Neural crest cell (in vitro differentiated cells): ENCODE data around the gene TOP2A. TPM values are rescaled to one million over a fixed set of nuclear protein-coding genes. Genes with fewer than 3 reads are reported as not detected.
"Not testable (repeated sequence)": the region's sequence is repeated elsewhere in the genome, so short reads cannot be mapped to it uniquely, and the experiment has no call there.

Experiments
- DNase-seq: peaks from one replicate; pipeline ENCODE4 v3.0.0; 2021; ENCODE audit warnings: low read depth, mixed read lengths, low spot score
- H3K27ac Mint-ChIP-seq: one replicate; pipeline ENCODE4 v1.8.0; 2021; ENCODE audit warnings: mild to moderate bottlenecking, mixed read lengths; ENCODE audit not compliant: unreplicated experiment
- H3K27me3 Mint-ChIP-seq: 2 replicates; pipeline ENCODE4 v1.8.0; 2021; ENCODE audit warnings: low read depth, mild to moderate bottlenecking, mixed read lengths
- H3K36me3 Mint-ChIP-seq: 2 replicates; pipeline ENCODE4 v1.8.0; 2021; ENCODE audit warnings: low read depth, mild to moderate bottlenecking, mixed read lengths
- H3K4me1 Mint-ChIP-seq: 2 replicates; pipeline ENCODE4 v1.8.0; 2021; ENCODE audit warnings: mixed read lengths
- H3K4me3 Mint-ChIP-seq: one replicate; pipeline ENCODE4 v1.8.0; 2021; ENCODE audit warnings: mild to moderate bottlenecking, mixed read lengths
- H3K9me3 Mint-ChIP-seq: 2 replicates; pipeline ENCODE4 v1.8.0; 2021; ENCODE audit warnings: mixed read lengths
- CTCF ChIP-seq: fragments of 200-600 bp; sonication (generic); conservative IDR thresholded peaks from 2 replicates; pipeline ENCODE4 v1.5.0; 2021; ENCODE audit warnings: antibody characterized with exemption, mild to moderate bottlenecking
- total RNA-seq: library from RNA; stranded (reverse); gene quantifications from 2 replicates; pipeline ENCODE4 v1.2.1, GENCODE V29; 2021

Gene TOP2A
- total RNA-seq, 1 donor from 2014 or later: 295 TPM

- DNase-seq: no peak
- no peaks in the 10 kb centered on the region for H3K9me3 Mint-ChIP-seq
- peaks cover 28% of the 10 kb centered on the region for H3K36me3 Mint-ChIP-seq
- no peak overlapping the region for H3K4me3 Mint-ChIP-seq
- H3K27me3 Mint-ChIP-seq: no peaks in the 10 kb centered on the region
- H3K4me1 Mint-ChIP-seq: no peaks in the 10 kb centered on the region
- TF ChIP-seq CTCF: peak; percentile 72
- H3K27ac Mint-ChIP-seq: no peak overlapping the region
These were observed 18.5 kb downstream of the TOP2A start for GRCh38 chr17:40399185-40399584.

- H3K4me1 Mint-ChIP-seq, H3K27ac Mint-ChIP-seq, H3K27me3 Mint-ChIP-seq, H3K4me3 Mint-ChIP-seq, H3K9me3 Mint-ChIP-seq, H3K36me3 Mint-ChIP-seq, DNase-seq: not testable (repeated sequence)
These were observed 31.1 kb downstream of the TOP2A start for GRCh38 chr17:40386555-40386954.

- DNase-seq: no peak
- Mint-ChIP-seq H3K36me3 (no peaks in the 10 kb centered on the region), H3K27ac (no peak overlapping the region), H3K27me3 (no peaks in the 10 kb centered on the region), H3K4me3 (no peak overlapping the region), H3K9me3 (no peaks in the 10 kb centered on the region), H3K4me1 (no peaks in the 10 kb centered on the region)
- no peak for TF ChIP-seq CTCF
These were observed 35.4 kb downstream of the TOP2A start for GRCh38 chr17:40382251-40382650.

- Mint-ChIP-seq H3K4me3 (no peak overlapping the region), H3K27me3 (no peaks in the 10 kb centered on the region), H3K36me3 (no peaks in the 10 kb centered on the region), H3K4me1 (peaks cover 9% of the 10 kb centered on the region), H3K9me3 (peaks cover 3% of the 10 kb centered on the region), H3K27ac (no peak overlapping the region)
- TF ChIP-seq CTCF: no peak
- no peak for DNase-seq
These were observed 38.7 kb downstream of the TOP2A start for GRCh38 chr17:40378966-40379365.

GRCh38 chr17:40377832-40378231 lies 39.9 kb downstream of the TOP2A start:
- Mint-ChIP-seq H3K9me3 (peaks cover 13% of the 10 kb centered on the region), H3K4me3 (no peak overlapping the region), H3K36me3 (no peaks in the 10 kb centered on the region), H3K27me3 (no peaks in the 10 kb centered on the region), H3K27ac (no peak overlapping the region), H3K4me1 (peaks cover 14% of the 10 kb centered on the region)
- no peak for TF ChIP-seq CTCF
- no peak for DNase-seq

- DNase-seq, H3K36me3 Mint-ChIP-seq, H3K27me3 Mint-ChIP-seq, H3K27ac Mint-ChIP-seq, H3K4me3 Mint-ChIP-seq: not testable (repeated sequence)
- H3K9me3 Mint-ChIP-seq: peaks cover 13% of the 10 kb centered on the region
- H3K4me1 Mint-ChIP-seq: peaks cover 14% of the 10 kb centered on the region
These were observed 41.2 kb downstream of the TOP2A start for GRCh38 chr17:40376541-40376940.

- H3K36me3 Mint-ChIP-seq, H3K27ac Mint-ChIP-seq, DNase-seq, H3K4me3 Mint-ChIP-seq, H3K27me3 Mint-ChIP-seq: not testable (repeated sequence)
- H3K4me1 Mint-ChIP-seq: peaks cover 14% of the 10 kb centered on the region
- peaks cover 15% of the 10 kb centered on the region for H3K9me3 Mint-ChIP-seq
These were observed 41.9 kb downstream of the TOP2A start for GRCh38 chr17:40375786-40376185.
